GM23338 (cell line): ENCODE results near the gene S100A6. TPM values are rescaled to one million over a fixed set of nuclear protein-coding genes. Genes with fewer than 3 reads are reported as not detected.

Experiments used
- ATAC-seq: fragments of 200-7000 bp; cut with Tn5 transposase; 3 replicates; pipeline ENCODE4 v1.9.1; 2020
- DNase-seq: peaks from one replicate; pipeline ENCODE4 v3.0.0-alpha.2; 2015; ENCODE audit warnings: low spot score
- H2AFZ ChIP-seq: fragments of 200-600 bp; sonication (generic); 2 replicates; pipeline ENCODE4 v1.8.0; 2016; ENCODE audit warnings: antibody characterized with exemption, mild to moderate bottlenecking, moderate library complexity
- H3F3A ChIP-seq: fragments of 200-600 bp; sonication (generic); replicated peaks from 2 replicates; pipeline ENCODE4 v1.8.0; 2017; ENCODE audit warnings: antibody characterized with exemption, mixed run types, low read depth
- H3K27ac ChIP-seq: fragments of 200-600 bp; sonication (generic); 2 replicates; pipeline ENCODE4 v1.6.1; 2016; ENCODE audit warnings: low read depth
- H3K27me3 ChIP-seq: fragments of 200-600 bp; sonication (generic); 2 replicates; pipeline ENCODE4 v1.8.0; 2016; ENCODE audit warnings: mild to moderate bottlenecking, mixed run types, moderate library complexity; ENCODE audit not compliant: insufficient read depth
- H3K36me3 ChIP-seq: fragments of 200-600 bp; sonication (generic); 2 replicates; pipeline ENCODE4 v1.8.0; 2016; ENCODE audit warnings: mild to moderate bottlenecking; ENCODE audit not compliant: insufficient read depth
- H3K4me1 ChIP-seq: fragments of 200-600 bp; sonication (generic); 2 replicates; pipeline ENCODE4 v1.8.0; 2016; ENCODE audit warnings: mild to moderate bottlenecking, moderate library complexity; ENCODE audit not compliant: insufficient read depth
- H3K4me2 ChIP-seq: fragments of 200-600 bp; sonication (generic); 2 replicates; pipeline ENCODE4 v1.7.1; 2017; ENCODE audit warnings: mixed run types
- H3K4me3 ChIP-seq: fragments of 200-600 bp; sonication (generic); 2 replicates; pipeline ENCODE4 v1.6.1; 2016; ENCODE audit warnings: mixed run types
- H3K79me2 ChIP-seq: fragments of 200-600 bp; sonication (generic); replicated peaks from 2 replicates; pipeline ENCODE4 v1.8.0; 2017; ENCODE audit warnings: mild to moderate bottlenecking; ENCODE audit not compliant: insufficient read depth
- H3K9me2 ChIP-seq: fragments of 200-600 bp; sonication (generic); 2 replicates; pipeline ENCODE4 v1.8.0; 2017; ENCODE audit not compliant: insufficient read depth
- H4K20me1 ChIP-seq: fragments of 200-600 bp; sonication (generic); replicated peaks from 2 replicates; pipeline ENCODE4 v1.8.0; 2017; ENCODE audit warnings: mild to moderate bottlenecking; ENCODE audit not compliant: insufficient read depth
- H3K27ac Mint-ChIP-seq: 2 replicates; pipeline ENCODE4 v1.8.0; 2020; ENCODE audit warnings: inconsistent platforms, mild to moderate bottlenecking, moderate library complexity, mixed read lengths
- H3K27me3 Mint-ChIP-seq: 3 replicates; pipeline ENCODE4 v1.8.0; 2022; ENCODE audit warnings: low read depth, mild to moderate bottlenecking, moderate library complexity, mixed read lengths, inconsistent platforms; ENCODE audit not compliant: insufficient read depth, poor library complexity
- H3K36me3 Mint-ChIP-seq: 3 replicates; pipeline ENCODE4 v1.8.0; 2021; ENCODE audit warnings: low read depth, mild to moderate bottlenecking, inconsistent platforms, moderate library complexity, mixed read lengths
- H3K4me1 Mint-ChIP-seq: 3 replicates; pipeline ENCODE4 v1.8.0; 2020; ENCODE audit warnings: mild to moderate bottlenecking, inconsistent platforms, mixed read lengths
- H3K4me3 Mint-ChIP-seq: 3 replicates; pipeline ENCODE4 v1.8.0; 2021; ENCODE audit warnings: moderate library complexity, mild to moderate bottlenecking, inconsistent platforms, mixed read lengths
- H3K9me3 Mint-ChIP-seq: 3 replicates; pipeline ENCODE4 v1.8.0; 2020; ENCODE audit warnings: moderate library complexity, mild to moderate bottlenecking, inconsistent platforms, mixed read lengths
- EZH2phosphoT487 ChIP-seq: fragments of 200-600 bp; sonication (generic); IDR thresholded peaks from one replicate; pipeline ENCODE4 v1.8.1; 2018; ENCODE audit warnings: antibody characterized with exemption; ENCODE audit not compliant: unreplicated experiment
- JUNB ChIP-seq: IDR thresholded peaks from one replicate; pipeline ENCODE4 v1.6.1; 2016; ENCODE audit warnings: antibody characterized with exemption; ENCODE audit not compliant: unreplicated experiment
- POLR2AphosphoS5 ChIP-seq: IDR thresholded peaks from 2 replicates; pipeline ENCODE4 v1.6.1; 2016; ENCODE audit warnings: antibody characterized with exemption, low read depth
- ZNF114 ChIP-seq: fragments of 250-450 bp; sonication (Bioruptor Pico); IDR thresholded peaks from 2 replicates; pipeline ENCODE4 v1.5.0; 2020; ENCODE audit warnings: mild to moderate bottlenecking, moderate library complexity
- polyA plus RNA-seq: library from polyadenylated mRNA; unstranded; fragments of >200 nt; fragmentation: Nextera tagmentation; extraction: Ambion mirVana; gene quantifications from 2 replicates; pipeline ENCODE4 v1.2.1, GENCODE V29; 2016
- total RNA-seq: library from RNA; depleted of rRNA; stranded (reverse); fragments of >200 nt; shearing (Covaris generic); gene quantifications from 2 replicates; pipeline ENCODE4 v1.2.3, GENCODE V29; 2014
- TF ChIP-seq, protein P1 (sequence below): IDR thresholded peaks from one replicate; pipeline ENCODE4 v1.6.1; 2018; ENCODE audit warnings: antibody characterized with exemption; ENCODE audit not compliant: unreplicated experiment
- TF ChIP-seq, protein P2 (sequence below): IDR thresholded peaks from 2 replicates; pipeline ENCODE4 v1.6.1; 2016; ENCODE audit warnings: antibody characterized with exemption
- TF ChIP-seq, protein P3 (sequence below): fragments of 250-450 bp; sonication (Bioruptor Pico); IDR thresholded peaks from 2 replicates; pipeline ENCODE4 v1.5.0; 2020; ENCODE audit warnings: mild to moderate bottlenecking, moderate library complexity

S100A6 gene
- total and polyA plus RNA-seq, 2 experiments from 2014 or later: 7.3 to 77.5 TPM

DNA sequence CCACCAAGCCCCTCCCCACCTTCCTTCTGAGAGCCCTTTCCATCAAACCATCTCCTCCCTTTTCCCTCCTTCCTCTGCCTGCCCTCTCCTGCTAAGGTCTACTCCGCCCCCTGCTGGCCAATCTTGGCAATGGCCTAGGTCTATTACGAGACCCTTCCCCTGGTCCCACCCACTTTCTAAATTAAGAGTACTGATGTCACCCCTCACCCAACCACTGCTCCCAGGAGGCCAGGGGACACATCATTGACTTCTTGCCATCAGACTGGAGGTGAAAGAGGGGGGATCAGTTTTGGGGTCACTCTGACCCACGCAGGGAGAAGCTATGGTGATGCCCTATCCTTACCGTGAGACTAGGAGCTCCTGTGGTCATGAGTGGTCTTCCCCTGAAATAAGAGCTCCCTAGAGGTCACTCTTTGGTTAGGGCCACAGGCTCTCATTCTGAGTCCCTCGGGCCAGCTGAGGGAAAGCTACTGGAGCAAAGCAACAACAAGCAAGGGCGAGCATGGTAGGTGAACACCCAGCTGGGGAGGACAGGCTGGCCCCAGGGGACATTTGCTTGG, 40.7 kb downstream of the S100A6 start (continued):
- TF ChIP-seq, protein P1, sequence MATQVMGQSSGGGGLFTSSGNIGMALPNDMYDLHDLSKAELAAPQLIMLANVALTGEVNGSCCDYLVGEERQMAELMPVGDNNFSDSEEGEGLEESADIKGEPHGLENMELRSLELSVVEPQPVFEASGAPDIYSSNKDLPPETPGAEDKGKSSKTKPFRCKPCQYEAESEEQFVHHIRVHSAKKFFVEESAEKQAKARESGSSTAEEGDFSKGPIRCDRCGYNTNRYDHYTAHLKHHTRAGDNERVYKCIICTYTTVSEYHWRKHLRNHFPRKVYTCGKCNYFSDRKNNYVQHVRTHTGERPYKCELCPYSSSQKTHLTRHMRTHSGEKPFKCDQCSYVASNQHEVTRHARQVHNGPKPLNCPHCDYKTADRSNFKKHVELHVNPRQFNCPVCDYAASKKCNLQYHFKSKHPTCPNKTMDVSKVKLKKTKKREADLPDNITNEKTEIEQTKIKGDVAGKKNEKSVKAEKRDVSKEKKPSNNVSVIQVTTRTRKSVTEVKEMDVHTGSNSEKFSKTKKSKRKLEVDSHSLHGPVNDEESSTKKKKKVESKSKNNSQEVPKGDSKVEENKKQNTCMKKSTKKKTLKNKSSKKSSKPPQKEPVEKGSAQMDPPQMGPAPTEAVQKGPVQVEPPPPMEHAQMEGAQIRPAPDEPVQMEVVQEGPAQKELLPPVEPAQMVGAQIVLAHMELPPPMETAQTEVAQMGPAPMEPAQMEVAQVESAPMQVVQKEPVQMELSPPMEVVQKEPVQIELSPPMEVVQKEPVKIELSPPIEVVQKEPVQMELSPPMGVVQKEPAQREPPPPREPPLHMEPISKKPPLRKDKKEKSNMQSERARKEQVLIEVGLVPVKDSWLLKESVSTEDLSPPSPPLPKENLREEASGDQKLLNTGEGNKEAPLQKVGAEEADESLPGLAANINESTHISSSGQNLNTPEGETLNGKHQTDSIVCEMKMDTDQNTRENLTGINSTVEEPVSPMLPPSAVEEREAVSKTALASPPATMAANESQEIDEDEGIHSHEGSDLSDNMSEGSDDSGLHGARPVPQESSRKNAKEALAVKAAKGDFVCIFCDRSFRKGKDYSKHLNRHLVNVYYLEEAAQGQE: no peak
- TF ChIP-seq JUNB: no peak
- TF ChIP-seq, protein P2, sequence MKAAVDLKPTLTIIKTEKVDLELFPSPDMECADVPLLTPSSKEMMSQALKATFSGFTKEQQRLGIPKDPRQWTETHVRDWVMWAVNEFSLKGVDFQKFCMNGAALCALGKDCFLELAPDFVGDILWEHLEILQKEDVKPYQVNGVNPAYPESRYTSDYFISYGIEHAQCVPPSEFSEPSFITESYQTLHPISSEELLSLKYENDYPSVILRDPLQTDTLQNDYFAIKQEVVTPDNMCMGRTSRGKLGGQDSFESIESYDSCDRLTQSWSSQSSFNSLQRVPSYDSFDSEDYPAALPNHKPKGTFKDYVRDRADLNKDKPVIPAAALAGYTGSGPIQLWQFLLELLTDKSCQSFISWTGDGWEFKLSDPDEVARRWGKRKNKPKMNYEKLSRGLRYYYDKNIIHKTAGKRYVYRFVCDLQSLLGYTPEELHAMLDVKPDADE: no peak
- TF ChIP-seq ZNF114: no peak

DNA sequence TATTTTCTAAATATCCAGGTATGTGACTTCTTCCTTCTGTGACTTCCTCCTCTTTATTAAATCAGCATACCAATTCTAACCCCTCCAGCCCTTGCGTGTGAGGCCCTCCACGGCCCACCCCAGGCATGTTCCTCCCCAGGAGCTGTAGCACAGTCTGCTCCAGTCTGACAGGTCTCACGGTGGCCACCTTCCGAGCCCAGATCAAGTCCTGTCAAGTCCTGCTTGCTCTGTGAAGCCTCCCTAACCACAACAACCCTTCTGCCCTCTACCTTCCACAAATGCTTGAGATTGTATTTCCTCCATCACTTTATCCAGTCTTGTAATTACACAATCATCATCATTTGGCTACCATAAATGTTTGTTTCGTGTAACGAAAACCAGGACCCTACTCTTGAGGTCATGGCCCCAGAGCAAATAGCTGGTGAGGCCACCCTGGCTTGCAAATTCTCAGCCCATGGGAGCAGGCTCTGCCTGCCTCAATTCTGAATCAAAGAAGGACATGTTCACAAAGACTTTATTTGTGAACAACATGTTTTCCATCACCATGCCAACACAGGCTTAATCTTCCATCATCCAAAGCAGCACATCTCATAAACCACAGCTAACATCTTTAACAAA, 42.3 kb downstream of the S100A6 start:
- Mint-ChIP-seq H3K9me3 (no peaks in the 10 kb centered on the region), H3K4me1 (peaks cover 32% of the 10 kb centered on the region), H3K27ac (no peak overlapping the region; the same call in 1 of the 2 replicates), H3K36me3 (no peaks in the 10 kb centered on the region), H3K27me3 (peaks cover 2% of the 10 kb centered on the region), H3K4me3 (no peak overlapping the region)
- H3K4me2 ChIP-seq: no peak overlapping the region
- no peak overlapping the region for H3K4me3 ChIP-seq
- no peak for DNase-seq
- H2AFZ ChIP-seq: peak overlapping the region; percentile 69; the same call in 1 of the 2 replicates
- H3K36me3 ChIP-seq: no peaks in the 10 kb centered on the region
- no peaks in the 10 kb centered on the region for H4K20me1 ChIP-seq
- no peak for ATAC-seq
- peaks cover 5% of the 10 kb centered on the region; the same call in 1 of the 2 replicates for H3K4me1 ChIP-seq
- no peaks in the 10 kb centered on the region for H3F3A ChIP-seq
- H3K9me2 ChIP-seq: no peaks in the 10 kb centered on the region
- H3K27me3 ChIP-seq: no peaks in the 10 kb centered on the region
- H3K27ac ChIP-seq: no peak overlapping the region
- no peaks in the 10 kb centered on the region for H3K79me2 ChIP-seq
- TF ChIP-seq, protein P3, sequence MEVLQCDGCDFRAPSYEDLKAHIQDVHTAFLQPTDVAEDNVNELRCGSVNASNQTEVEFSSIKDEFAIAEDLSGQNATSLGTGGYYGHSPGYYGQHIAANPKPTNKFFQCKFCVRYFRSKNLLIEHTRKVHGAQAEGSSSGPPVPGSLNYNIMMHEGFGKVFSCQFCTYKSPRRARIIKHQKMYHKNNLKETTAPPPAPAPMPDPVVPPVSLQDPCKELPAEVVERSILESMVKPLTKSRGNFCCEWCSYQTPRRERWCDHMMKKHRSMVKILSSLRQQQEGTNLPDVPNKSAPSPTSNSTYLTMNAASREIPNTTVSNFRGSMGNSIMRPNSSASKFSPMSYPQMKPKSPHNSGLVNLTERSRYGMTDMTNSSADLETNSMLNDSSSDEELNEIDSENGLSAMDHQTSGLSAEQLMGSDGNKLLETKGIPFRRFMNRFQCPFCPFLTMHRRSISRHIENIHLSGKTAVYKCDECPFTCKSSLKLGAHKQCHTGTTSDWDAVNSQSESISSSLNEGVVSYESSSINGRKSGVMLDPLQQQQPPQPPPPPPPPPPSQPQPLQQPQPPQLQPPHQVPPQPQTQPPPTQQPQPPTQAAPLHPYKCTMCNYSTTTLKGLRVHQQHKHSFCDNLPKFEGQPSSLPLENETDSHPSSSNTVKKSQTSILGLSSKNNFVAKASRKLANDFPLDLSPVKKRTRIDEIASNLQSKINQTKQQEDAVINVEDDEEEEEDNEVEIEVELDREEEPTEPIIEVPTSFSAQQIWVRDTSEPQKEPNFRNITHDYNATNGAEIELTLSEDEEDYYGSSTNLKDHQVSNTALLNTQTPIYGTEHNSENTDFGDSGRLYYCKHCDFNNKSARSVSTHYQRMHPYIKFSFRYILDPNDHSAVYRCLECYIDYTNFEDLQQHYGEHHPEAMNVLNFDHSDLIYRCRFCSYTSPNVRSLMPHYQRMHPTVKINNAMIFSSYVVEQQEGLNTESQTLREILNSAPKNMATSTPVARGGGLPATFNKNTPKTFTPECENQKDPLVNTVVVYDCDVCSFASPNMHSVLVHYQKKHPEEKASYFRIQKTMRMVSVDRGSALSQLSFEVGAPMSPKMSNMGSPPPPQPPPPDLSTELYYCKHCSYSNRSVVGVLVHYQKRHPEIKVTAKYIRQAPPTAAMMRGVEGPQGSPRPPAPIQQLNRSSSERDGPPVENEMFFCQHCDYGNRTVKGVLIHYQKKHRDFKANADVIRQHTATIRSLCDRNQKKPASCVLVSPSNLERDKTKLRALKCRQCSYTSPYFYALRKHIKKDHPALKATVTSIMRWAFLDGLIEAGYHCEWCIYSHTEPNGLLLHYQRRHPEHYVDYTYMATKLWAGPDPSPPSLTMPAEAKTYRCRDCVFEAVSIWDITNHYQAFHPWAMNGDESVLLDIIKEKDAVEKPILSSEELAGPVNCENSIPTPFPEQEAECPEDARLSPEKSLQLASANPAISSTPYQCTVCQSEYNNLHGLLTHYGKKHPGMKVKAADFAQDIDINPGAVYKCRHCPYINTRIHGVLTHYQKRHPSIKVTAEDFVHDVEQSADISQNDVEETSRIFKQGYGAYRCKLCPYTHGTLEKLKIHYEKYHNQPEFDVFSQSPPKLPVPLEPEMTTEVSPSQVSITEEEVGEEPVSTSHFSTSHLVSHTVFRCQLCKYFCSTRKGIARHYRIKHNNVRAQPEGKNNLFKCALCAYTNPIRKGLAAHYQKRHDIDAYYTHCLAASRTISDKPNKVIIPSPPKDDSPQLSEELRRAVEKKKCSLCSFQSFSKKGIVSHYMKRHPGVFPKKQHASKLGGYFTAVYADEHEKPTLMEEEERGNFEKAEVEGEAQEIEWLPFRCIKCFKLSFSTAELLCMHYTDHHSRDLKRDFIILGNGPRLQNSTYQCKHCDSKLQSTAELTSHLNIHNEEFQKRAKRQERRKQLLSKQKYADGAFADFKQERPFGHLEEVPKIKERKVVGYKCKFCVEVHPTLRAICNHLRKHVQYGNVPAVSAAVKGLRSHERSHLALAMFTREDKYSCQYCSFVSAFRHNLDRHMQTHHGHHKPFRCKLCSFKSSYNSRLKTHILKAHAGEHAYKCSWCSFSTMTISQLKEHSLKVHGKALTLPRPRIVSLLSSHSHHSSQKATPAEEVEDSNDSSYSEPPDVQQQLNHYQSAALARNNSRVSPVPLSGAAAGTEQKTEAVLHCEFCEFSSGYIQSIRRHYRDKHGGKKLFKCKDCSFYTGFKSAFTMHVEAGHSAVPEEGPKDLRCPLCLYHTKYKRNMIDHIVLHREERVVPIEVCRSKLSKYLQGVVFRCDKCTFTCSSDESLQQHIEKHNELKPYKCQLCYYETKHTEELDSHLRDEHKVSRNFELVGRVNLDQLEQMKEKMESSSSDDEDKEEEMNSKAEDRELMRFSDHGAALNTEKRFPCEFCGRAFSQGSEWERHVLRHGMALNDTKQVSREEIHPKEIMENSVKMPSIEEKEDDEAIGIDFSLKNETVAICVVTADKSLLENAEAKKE (CRISPR knock-in tag): no peak
- TF ChIP-seq, protein P1: no peak
- TF ChIP-seq EZH2phosphoT487 (no peak), POLR2AphosphoS5 (no peak)
- TF ChIP-seq, protein P2: no peak
